Gastroesophageal sphincter (tissue), 3 donors: Measurements from ENCODE around the gene ARPP19.

Experiments
- EP300 ChIP-seq: sonication (generic); formaldehyde crosslinking; IDR thresholded peaks from one replicate; pipeline ENCODE4 v1.6.1; 2017; ENCODE audit warnings: antibody characterized with exemption, mild to moderate bottlenecking
- POLR2A ChIP-seq, 2 donors: fragments of 450-650 bp; IDR thresholded peaks; one replicate each; pipeline ENCODE4 v1.6.1; 2017; ENCODE audit warnings: antibody characterized with exemption in 2 of 2, mild to moderate bottlenecking in 2 of 2, moderate library complexity in 1 of 2
- TF ChIP-seq, protein P1 (sequence below), 4 experiments: fragments of 200-600 bp in 2 of 4; fragments of 450-650 bp in 2 of 4; sonication (generic) in 1 of 4; IDR thresholded peaks; one replicate each; pipeline ENCODE4 v1.5.1; 2017 to 2019; ENCODE audit warnings: antibody characterized with exemption in 4 of 4, mild to moderate bottlenecking in 2 of 4, moderate library complexity in 2 of 4

DNA sequence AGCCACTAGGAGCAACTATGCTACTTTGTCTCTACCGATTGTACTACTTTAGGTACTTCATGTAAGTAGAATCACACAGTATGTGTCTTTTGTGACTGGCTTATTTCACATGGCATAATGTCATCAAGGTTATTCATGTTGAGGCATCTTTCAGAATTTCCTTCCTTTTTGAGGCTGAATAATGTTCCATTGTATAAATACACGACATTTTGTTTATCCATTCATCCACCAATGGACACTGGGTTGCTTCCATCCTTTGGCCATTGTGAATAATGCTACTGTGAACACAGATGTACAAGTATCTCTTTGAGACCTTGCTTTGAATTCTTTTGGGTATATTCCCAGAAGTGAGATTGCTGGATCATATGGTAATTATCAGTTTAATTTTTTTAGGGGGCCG, 69.3 kb downstream of the ARPP19 start:
- TF ChIP-seq, protein P1, sequence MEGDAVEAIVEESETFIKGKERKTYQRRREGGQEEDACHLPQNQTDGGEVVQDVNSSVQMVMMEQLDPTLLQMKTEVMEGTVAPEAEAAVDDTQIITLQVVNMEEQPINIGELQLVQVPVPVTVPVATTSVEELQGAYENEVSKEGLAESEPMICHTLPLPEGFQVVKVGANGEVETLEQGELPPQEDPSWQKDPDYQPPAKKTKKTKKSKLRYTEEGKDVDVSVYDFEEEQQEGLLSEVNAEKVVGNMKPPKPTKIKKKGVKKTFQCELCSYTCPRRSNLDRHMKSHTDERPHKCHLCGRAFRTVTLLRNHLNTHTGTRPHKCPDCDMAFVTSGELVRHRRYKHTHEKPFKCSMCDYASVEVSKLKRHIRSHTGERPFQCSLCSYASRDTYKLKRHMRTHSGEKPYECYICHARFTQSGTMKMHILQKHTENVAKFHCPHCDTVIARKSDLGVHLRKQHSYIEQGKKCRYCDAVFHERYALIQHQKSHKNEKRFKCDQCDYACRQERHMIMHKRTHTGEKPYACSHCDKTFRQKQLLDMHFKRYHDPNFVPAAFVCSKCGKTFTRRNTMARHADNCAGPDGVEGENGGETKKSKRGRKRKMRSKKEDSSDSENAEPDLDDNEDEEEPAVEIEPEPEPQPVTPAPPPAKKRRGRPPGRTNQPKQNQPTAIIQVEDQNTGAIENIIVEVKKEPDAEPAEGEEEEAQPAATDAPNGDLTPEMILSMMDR (IDR thresholded peaks at IDR 0.05), result no peak
- no peak for TF ChIP-seq EP300
- TF ChIP-seq POLR2A (IDR thresholded peaks at IDR 0.05), result no peak
